GM23338 (cell line): Measurements from ENCODE around the gene GARIN6. TPM values are rescaled to one million over a fixed set of nuclear protein-coding genes. Genes with fewer than 3 reads are reported as not detected.
"Not testable (repeated sequence)": the region's sequence is repeated elsewhere in the genome, so short reads cannot be mapped to it uniquely, and the experiment has no call there.

Experiments
- ATAC-seq: fragments of 200-7000 bp; cut with Tn5 transposase; 3 replicates; pipeline ENCODE4 v1.9.1; 2020
- DNase-seq: peaks from one replicate; pipeline ENCODE4 v3.0.0-alpha.2; 2015; ENCODE audit warnings: low spot score
- H2AFZ ChIP-seq: fragments of 200-600 bp; sonication (generic); 2 replicates; pipeline ENCODE4 v1.8.0; 2016; ENCODE audit warnings: antibody characterized with exemption, mild to moderate bottlenecking, moderate library complexity
- H3F3A ChIP-seq: fragments of 200-600 bp; sonication (generic); replicated peaks from 2 replicates; pipeline ENCODE4 v1.8.0; 2017; ENCODE audit warnings: antibody characterized with exemption, mixed run types, low read depth
- H3K27ac ChIP-seq: fragments of 200-600 bp; sonication (generic); 2 replicates; pipeline ENCODE4 v1.6.1; 2016; ENCODE audit warnings: low read depth
- H3K27me3 ChIP-seq: fragments of 200-600 bp; sonication (generic); 2 replicates; pipeline ENCODE4 v1.8.0; 2016; ENCODE audit warnings: mild to moderate bottlenecking, mixed run types, moderate library complexity; ENCODE audit not compliant: insufficient read depth
- H3K36me3 ChIP-seq: fragments of 200-600 bp; sonication (generic); 2 replicates; pipeline ENCODE4 v1.8.0; 2016; ENCODE audit warnings: mild to moderate bottlenecking; ENCODE audit not compliant: insufficient read depth
- H3K4me1 ChIP-seq: fragments of 200-600 bp; sonication (generic); 2 replicates; pipeline ENCODE4 v1.8.0; 2016; ENCODE audit warnings: mild to moderate bottlenecking, moderate library complexity; ENCODE audit not compliant: insufficient read depth
- H3K4me2 ChIP-seq: fragments of 200-600 bp; sonication (generic); 2 replicates; pipeline ENCODE4 v1.7.1; 2017; ENCODE audit warnings: mixed run types
- H3K4me3 ChIP-seq: fragments of 200-600 bp; sonication (generic); 2 replicates; pipeline ENCODE4 v1.6.1; 2016; ENCODE audit warnings: mixed run types
- H3K79me2 ChIP-seq: fragments of 200-600 bp; sonication (generic); replicated peaks from 2 replicates; pipeline ENCODE4 v1.8.0; 2017; ENCODE audit warnings: mild to moderate bottlenecking; ENCODE audit not compliant: insufficient read depth
- H3K9me2 ChIP-seq: fragments of 200-600 bp; sonication (generic); 2 replicates; pipeline ENCODE4 v1.8.0; 2017; ENCODE audit not compliant: insufficient read depth
- H4K20me1 ChIP-seq: fragments of 200-600 bp; sonication (generic); replicated peaks from 2 replicates; pipeline ENCODE4 v1.8.0; 2017; ENCODE audit warnings: mild to moderate bottlenecking; ENCODE audit not compliant: insufficient read depth
- H3K27ac Mint-ChIP-seq: 2 replicates; pipeline ENCODE4 v1.8.0; 2020; ENCODE audit warnings: inconsistent platforms, mild to moderate bottlenecking, moderate library complexity, mixed read lengths
- H3K27me3 Mint-ChIP-seq: 3 replicates; pipeline ENCODE4 v1.8.0; 2022; ENCODE audit warnings: low read depth, mild to moderate bottlenecking, moderate library complexity, mixed read lengths, inconsistent platforms; ENCODE audit not compliant: insufficient read depth, poor library complexity
- H3K36me3 Mint-ChIP-seq: 3 replicates; pipeline ENCODE4 v1.8.0; 2021; ENCODE audit warnings: low read depth, mild to moderate bottlenecking, inconsistent platforms, moderate library complexity, mixed read lengths
- H3K4me1 Mint-ChIP-seq: 3 replicates; pipeline ENCODE4 v1.8.0; 2020; ENCODE audit warnings: mild to moderate bottlenecking, inconsistent platforms, mixed read lengths
- H3K4me3 Mint-ChIP-seq: 3 replicates; pipeline ENCODE4 v1.8.0; 2021; ENCODE audit warnings: moderate library complexity, mild to moderate bottlenecking, inconsistent platforms, mixed read lengths
- H3K9me3 Mint-ChIP-seq: 3 replicates; pipeline ENCODE4 v1.8.0; 2020; ENCODE audit warnings: moderate library complexity, mild to moderate bottlenecking, inconsistent platforms, mixed read lengths
- CREB1 ChIP-seq: fragments of 250-450 bp; sonication (Bioruptor Pico); IDR thresholded peaks from 2 replicates; pipeline ENCODE4 v1.5.0; 2020; ENCODE audit warnings: low read depth, mild to moderate bottlenecking, moderate library complexity
- EZH2 ChIP-seq: fragments of 200-600 bp; sonication (generic); IDR thresholded peaks from one replicate; pipeline ENCODE4 v1.8.0; 2017; ENCODE audit warnings: antibody characterized with exemption, mild to moderate bottlenecking, low read depth; ENCODE audit not compliant: unreplicated experiment
- EZH2phosphoT487 ChIP-seq: fragments of 200-600 bp; sonication (generic); IDR thresholded peaks from one replicate; pipeline ENCODE4 v1.8.1; 2018; ENCODE audit warnings: antibody characterized with exemption; ENCODE audit not compliant: unreplicated experiment
- POLR2AphosphoS5 ChIP-seq: IDR thresholded peaks from 2 replicates; pipeline ENCODE4 v1.6.1; 2016; ENCODE audit warnings: antibody characterized with exemption, low read depth
- REST ChIP-seq: IDR thresholded peaks from one replicate; pipeline ENCODE4 v1.6.1; 2018; ENCODE audit warnings: antibody characterized with exemption; ENCODE audit not compliant: unreplicated experiment
- STAT1 ChIP-seq: IDR thresholded peaks from one replicate; pipeline ENCODE4 v1.6.1; 2016; ENCODE audit warnings: antibody characterized with exemption; ENCODE audit not compliant: unreplicated experiment
- ZNF114 ChIP-seq: fragments of 250-450 bp; sonication (Bioruptor Pico); IDR thresholded peaks from 2 replicates; pipeline ENCODE4 v1.5.0; 2020; ENCODE audit warnings: mild to moderate bottlenecking, moderate library complexity
- ZNF331 ChIP-seq: fragments of 250-450 bp; sonication (Bioruptor Pico); IDR thresholded peaks from 2 replicates; pipeline ENCODE4 v1.5.0; 2020; ENCODE audit warnings: low read depth, mild to moderate bottlenecking, moderate library complexity
- polyA plus RNA-seq: library from polyadenylated mRNA; unstranded; fragments of >200 nt; fragmentation: Nextera tagmentation; extraction: Ambion mirVana; gene quantifications from 2 replicates; pipeline ENCODE4 v1.2.1, GENCODE V29; 2016
- total RNA-seq: library from RNA; depleted of rRNA; stranded (reverse); fragments of >200 nt; shearing (Covaris generic); gene quantifications from 2 replicates; pipeline ENCODE4 v1.2.3, GENCODE V29; 2014
- TF ChIP-seq, protein P1 (sequence below), 2 experiments: fragments of 200-600 bp in 1 of 2; sonication (generic) in 1 of 2; conservative IDR thresholded peaks; 2 replicates each; pipeline versions ENCODE4 v1.5.1 to v1.6.1; 2016 to 2017; ENCODE audit warnings: antibody characterized with exemption in 2 of 2, low read depth in 2 of 2, mild to moderate bottlenecking in 2 of 2, moderate library complexity in 1 of 2
- TF ChIP-seq, protein P2 (sequence below): fragments of 250-450 bp; sonication (Bioruptor Pico); IDR thresholded peaks from 2 replicates; pipeline ENCODE4 v1.5.0; 2020; ENCODE audit warnings: mild to moderate bottlenecking, moderate library complexity

The GARIN6 gene
- total and polyA plus RNA-seq, 2 experiments from 2014 or later = 0.44 TPM; not detected in 1

GRCh38 chr12:99620159-99620479 lies 27.4 kb upstream of the GARIN6 start (continued):
- no peak for TF ChIP-seq REST
- TF ChIP-seq POLR2AphosphoS5 = no peak
- TF ChIP-seq ZNF114 = no peak
- TF ChIP-seq, protein P1, sequence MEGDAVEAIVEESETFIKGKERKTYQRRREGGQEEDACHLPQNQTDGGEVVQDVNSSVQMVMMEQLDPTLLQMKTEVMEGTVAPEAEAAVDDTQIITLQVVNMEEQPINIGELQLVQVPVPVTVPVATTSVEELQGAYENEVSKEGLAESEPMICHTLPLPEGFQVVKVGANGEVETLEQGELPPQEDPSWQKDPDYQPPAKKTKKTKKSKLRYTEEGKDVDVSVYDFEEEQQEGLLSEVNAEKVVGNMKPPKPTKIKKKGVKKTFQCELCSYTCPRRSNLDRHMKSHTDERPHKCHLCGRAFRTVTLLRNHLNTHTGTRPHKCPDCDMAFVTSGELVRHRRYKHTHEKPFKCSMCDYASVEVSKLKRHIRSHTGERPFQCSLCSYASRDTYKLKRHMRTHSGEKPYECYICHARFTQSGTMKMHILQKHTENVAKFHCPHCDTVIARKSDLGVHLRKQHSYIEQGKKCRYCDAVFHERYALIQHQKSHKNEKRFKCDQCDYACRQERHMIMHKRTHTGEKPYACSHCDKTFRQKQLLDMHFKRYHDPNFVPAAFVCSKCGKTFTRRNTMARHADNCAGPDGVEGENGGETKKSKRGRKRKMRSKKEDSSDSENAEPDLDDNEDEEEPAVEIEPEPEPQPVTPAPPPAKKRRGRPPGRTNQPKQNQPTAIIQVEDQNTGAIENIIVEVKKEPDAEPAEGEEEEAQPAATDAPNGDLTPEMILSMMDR (conservative IDR thresholded peaks at IDR 0.05; ENCODE audit: low read depth in 2 of 2) = no peak; a peak in 1 of 4 replicates
- no peak for TF ChIP-seq CREB1 (CRISPR knock-in tag)
- TF ChIP-seq EZH2 = no peak

- DNase-seq, H3K27me3 Mint-ChIP-seq, H3K36me3 ChIP-seq, H3K9me2 ChIP-seq, H3K27ac ChIP-seq, H3K4me3 ChIP-seq, H3K36me3 Mint-ChIP-seq, H4K20me1 ChIP-seq, H3K4me1 Mint-ChIP-seq, H3K27ac Mint-ChIP-seq, H3K27me3 ChIP-seq, H3K9me3 Mint-ChIP-seq, ATAC-seq, H3K4me3 Mint-ChIP-seq, H3K4me2 ChIP-seq, H3F3A ChIP-seq, H2AFZ ChIP-seq, H3K4me1 ChIP-seq, H3K79me2 ChIP-seq: not testable (repeated sequence)
Measured at GRCh38 chr12:99624591-99624990, 23.0 kb upstream of the GARIN6 start.

GRCh38 chr12:99627459-99627858 lies 20.1 kb upstream of the GARIN6 start:
- Histone ChIP-seq H3F3A (no peaks in the 10 kb centered on the region), H2AFZ (no peak overlapping the region), H3K27ac (no peak overlapping the region), H3K4me2 (no peak overlapping the region), H4K20me1 (no peaks in the 10 kb centered on the region), H3K79me2 (no peaks in the 10 kb centered on the region), H3K4me3 (no peak overlapping the region), H3K36me3 (no peaks in the 10 kb centered on the region), H3K4me1 (no peaks in the 10 kb centered on the region), H3K27me3 (no peaks in the 10 kb centered on the region), H3K9me2 (no peaks in the 10 kb centered on the region)
- no peak overlapping the region for H3K4me3 Mint-ChIP-seq
- ATAC-seq (no peak), DNase-seq (no peak)
- H3K9me3 Mint-ChIP-seq = no peaks in the 10 kb centered on the region
- H3K27me3 Mint-ChIP-seq = no peaks in the 10 kb centered on the region
- no peaks in the 10 kb centered on the region for H3K4me1 Mint-ChIP-seq
- no peaks in the 10 kb centered on the region for H3K36me3 Mint-ChIP-seq
- no peak overlapping the region for H3K27ac Mint-ChIP-seq
- no peak for TF ChIP-seq ZNF114
- TF ChIP-seq STAT1 = no peak
- TF ChIP-seq, protein P2, sequence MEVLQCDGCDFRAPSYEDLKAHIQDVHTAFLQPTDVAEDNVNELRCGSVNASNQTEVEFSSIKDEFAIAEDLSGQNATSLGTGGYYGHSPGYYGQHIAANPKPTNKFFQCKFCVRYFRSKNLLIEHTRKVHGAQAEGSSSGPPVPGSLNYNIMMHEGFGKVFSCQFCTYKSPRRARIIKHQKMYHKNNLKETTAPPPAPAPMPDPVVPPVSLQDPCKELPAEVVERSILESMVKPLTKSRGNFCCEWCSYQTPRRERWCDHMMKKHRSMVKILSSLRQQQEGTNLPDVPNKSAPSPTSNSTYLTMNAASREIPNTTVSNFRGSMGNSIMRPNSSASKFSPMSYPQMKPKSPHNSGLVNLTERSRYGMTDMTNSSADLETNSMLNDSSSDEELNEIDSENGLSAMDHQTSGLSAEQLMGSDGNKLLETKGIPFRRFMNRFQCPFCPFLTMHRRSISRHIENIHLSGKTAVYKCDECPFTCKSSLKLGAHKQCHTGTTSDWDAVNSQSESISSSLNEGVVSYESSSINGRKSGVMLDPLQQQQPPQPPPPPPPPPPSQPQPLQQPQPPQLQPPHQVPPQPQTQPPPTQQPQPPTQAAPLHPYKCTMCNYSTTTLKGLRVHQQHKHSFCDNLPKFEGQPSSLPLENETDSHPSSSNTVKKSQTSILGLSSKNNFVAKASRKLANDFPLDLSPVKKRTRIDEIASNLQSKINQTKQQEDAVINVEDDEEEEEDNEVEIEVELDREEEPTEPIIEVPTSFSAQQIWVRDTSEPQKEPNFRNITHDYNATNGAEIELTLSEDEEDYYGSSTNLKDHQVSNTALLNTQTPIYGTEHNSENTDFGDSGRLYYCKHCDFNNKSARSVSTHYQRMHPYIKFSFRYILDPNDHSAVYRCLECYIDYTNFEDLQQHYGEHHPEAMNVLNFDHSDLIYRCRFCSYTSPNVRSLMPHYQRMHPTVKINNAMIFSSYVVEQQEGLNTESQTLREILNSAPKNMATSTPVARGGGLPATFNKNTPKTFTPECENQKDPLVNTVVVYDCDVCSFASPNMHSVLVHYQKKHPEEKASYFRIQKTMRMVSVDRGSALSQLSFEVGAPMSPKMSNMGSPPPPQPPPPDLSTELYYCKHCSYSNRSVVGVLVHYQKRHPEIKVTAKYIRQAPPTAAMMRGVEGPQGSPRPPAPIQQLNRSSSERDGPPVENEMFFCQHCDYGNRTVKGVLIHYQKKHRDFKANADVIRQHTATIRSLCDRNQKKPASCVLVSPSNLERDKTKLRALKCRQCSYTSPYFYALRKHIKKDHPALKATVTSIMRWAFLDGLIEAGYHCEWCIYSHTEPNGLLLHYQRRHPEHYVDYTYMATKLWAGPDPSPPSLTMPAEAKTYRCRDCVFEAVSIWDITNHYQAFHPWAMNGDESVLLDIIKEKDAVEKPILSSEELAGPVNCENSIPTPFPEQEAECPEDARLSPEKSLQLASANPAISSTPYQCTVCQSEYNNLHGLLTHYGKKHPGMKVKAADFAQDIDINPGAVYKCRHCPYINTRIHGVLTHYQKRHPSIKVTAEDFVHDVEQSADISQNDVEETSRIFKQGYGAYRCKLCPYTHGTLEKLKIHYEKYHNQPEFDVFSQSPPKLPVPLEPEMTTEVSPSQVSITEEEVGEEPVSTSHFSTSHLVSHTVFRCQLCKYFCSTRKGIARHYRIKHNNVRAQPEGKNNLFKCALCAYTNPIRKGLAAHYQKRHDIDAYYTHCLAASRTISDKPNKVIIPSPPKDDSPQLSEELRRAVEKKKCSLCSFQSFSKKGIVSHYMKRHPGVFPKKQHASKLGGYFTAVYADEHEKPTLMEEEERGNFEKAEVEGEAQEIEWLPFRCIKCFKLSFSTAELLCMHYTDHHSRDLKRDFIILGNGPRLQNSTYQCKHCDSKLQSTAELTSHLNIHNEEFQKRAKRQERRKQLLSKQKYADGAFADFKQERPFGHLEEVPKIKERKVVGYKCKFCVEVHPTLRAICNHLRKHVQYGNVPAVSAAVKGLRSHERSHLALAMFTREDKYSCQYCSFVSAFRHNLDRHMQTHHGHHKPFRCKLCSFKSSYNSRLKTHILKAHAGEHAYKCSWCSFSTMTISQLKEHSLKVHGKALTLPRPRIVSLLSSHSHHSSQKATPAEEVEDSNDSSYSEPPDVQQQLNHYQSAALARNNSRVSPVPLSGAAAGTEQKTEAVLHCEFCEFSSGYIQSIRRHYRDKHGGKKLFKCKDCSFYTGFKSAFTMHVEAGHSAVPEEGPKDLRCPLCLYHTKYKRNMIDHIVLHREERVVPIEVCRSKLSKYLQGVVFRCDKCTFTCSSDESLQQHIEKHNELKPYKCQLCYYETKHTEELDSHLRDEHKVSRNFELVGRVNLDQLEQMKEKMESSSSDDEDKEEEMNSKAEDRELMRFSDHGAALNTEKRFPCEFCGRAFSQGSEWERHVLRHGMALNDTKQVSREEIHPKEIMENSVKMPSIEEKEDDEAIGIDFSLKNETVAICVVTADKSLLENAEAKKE (CRISPR knock-in tag) = no peak
- TF ChIP-seq EZH2 = no peak
- TF ChIP-seq EZH2phosphoT487 = no peak
- TF ChIP-seq ZNF331 = no peak
- TF ChIP-seq CREB1 (CRISPR knock-in tag) = no peak
